ENCODE measurements around the gene NEXN.
"Not testable (repeated sequence)": the region's sequence is repeated elsewhere in the genome, so short reads cannot be mapped to it uniquely, and the experiment has no call there.

NEXN gene

GRCh38 chr1:77876884-77877283 is 11.5 kb upstream of the NEXN start:
- H3K4me1 ChIP-seq (ENCODE audit: insufficient read depth, low read length), result no peaks in the 10 kb centered on the region
- no peak overlapping the region for H3K4me3 ChIP-seq (ENCODE audit: low read length)
- H3K27me3 ChIP-seq (ENCODE audit: insufficient read depth, low read length), result no peaks in the 10 kb centered on the region
- H2AFZ ChIP-seq (ENCODE audit: low read depth, low read length), result no peak overlapping the region
- H3K36me3 ChIP-seq (ENCODE audit: insufficient read depth, low read length), result peaks cover 5% of the 10 kb centered on the region
- no peaks in the 10 kb centered on the region for H3K9me3 ChIP-seq (ENCODE audit: low read length)

DNA sequence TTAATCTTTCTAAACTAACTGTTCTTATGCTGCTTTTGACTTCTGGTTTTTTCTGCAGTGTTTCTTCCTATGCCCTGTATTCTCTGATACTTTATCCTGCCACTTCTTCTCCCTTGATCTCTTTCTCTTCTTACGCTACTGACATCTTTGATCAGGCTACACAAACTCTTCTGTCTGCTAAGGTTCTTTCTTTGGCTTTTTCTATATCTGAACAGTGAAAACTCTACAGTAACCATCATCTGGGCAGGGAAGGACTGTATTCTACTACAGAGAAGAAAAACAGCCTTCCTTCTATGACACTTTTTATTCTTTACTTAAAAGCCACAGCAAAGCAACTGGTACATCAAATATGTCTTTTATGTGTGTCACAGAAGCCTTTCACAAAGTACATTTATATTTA is 7.4 kb upstream of the NEXN start:
- H2AFZ ChIP-seq (ENCODE audit: low read depth, low read length), result no peak overlapping the region
- no peaks in the 10 kb centered on the region for H3K4me1 ChIP-seq (ENCODE audit: insufficient read depth, low read length)
- no peaks in the 10 kb centered on the region for H3K36me3 ChIP-seq (ENCODE audit: insufficient read depth, low read length)
- no peak overlapping the region for H3K4me3 ChIP-seq (ENCODE audit: low read length)
- H3K9me3 ChIP-seq (ENCODE audit: low read length), result no peaks in the 10 kb centered on the region
- H3K27me3 ChIP-seq (ENCODE audit: insufficient read depth, low read length), result no peaks in the 10 kb centered on the region

GRCh38 chr1:77882411-77882810 is 6.0 kb upstream of the NEXN start:
- no peak overlapping the region for H2AFZ ChIP-seq (ENCODE audit: low read depth, low read length)
- no peaks in the 10 kb centered on the region for H3K4me1 ChIP-seq (ENCODE audit: insufficient read depth, low read length)
- no peaks in the 10 kb centered on the region for H3K9me3 ChIP-seq (ENCODE audit: low read length)

DNA sequence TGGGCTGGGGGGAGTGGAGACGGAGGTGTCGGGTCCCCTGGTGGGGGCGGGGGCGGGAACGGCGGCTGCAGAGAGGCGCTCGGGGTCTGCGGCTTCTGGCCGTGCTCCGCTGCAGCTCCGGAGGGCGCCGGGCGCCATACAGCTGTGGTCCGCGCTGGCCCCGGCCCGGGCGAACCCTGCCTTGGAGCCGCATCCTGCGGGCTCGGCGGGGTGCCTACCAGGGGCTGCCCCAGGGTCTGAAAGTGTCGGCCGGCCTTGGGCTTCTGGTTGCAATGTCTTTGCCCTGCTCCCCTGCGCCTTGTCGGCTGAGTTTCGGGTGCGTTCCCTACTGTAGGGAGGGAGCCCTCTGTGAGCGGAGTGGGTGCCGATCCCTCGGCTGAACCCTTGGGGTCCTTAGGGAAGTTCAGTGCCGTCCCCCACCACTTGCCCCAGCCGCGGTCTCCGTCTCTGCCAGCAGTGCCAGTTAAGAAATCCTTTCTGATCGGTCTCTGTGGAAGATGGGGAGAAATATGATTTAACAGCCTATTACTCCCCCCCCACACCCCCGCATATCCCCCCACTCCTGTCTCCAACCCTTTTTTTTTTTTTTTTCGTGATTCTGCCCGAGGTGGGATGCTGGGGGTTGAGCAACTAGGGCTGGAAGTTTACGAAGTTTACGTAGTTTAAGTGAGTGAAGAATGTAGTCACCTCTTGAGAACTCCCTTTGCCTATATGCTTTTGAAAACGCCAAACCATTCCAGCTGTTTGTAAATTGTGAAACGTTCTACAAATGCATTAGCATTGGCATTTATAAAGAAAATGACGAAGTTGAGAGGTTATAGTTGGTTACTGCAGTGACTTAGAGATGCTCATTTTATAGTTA is 588 bp downstream of the NEXN start:
- peak overlapping the region; percentile 93 for H2AFZ ChIP-seq (ENCODE audit: low read depth, low read length)
- no peaks in the 10 kb centered on the region for H3K27me3 ChIP-seq (ENCODE audit: insufficient read depth, low read length)
- peaks cover 14% of the 10 kb centered on the region for H3K4me1 ChIP-seq (ENCODE audit: insufficient read depth, low read length)
- peak overlapping the region; percentile 99 for H3K4me3 ChIP-seq (ENCODE audit: low read length)
- no peaks in the 10 kb centered on the region for H3K9me3 ChIP-seq (ENCODE audit: low read length)
- no peaks in the 10 kb centered on the region for H3K36me3 ChIP-seq (ENCODE audit: insufficient read depth, low read length)

More at GRCh38 chr1:77882411-77882810, 6.0 kb upstream of the NEXN start:
- Histone ChIP-seq H3K27me3 (ENCODE audit: insufficient read depth, low read length) (no peaks in the 10 kb centered on the region), H3K36me3 (ENCODE audit: insufficient read depth, low read length) (no peaks in the 10 kb centered on the region), H3K4me3 (ENCODE audit: low read length) (no peak overlapping the region)

DNA sequence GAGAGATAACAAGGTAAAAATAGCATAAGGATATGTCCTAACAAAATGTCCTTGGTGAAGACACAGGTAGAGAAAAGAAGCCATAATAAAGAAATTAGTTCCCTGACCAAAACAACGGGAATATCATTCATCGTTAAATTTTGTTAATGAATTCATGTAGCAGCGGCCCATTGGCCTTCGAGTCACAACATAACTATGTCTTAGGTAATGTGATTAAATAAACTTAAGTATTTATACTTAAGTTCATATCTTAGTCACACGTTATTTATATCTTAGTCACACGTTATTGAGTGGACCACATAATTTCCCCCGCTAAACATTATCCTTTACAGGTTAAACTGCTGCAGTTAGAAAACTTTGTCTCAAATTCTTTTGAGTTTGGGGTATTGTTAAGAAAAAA is 1.2 kb downstream of the NEXN start:
- H3K27me3 ChIP-seq (ENCODE audit: insufficient read depth, low read length), result no peaks in the 10 kb centered on the region
- H3K4me3 ChIP-seq (ENCODE audit: low read length), result peak overlapping the region; percentile 99
- H3K4me1 ChIP-seq (ENCODE audit: insufficient read depth, low read length), result peaks cover 14% of the 10 kb centered on the region

GRCh38 chr1:77891200-77891599 is 2.8 kb downstream of the NEXN start:
- Histone ChIP-seq H2AFZ (ENCODE audit: low read depth, low read length) (no peak overlapping the region), H3K4me3 (ENCODE audit: low read length) (no peak overlapping the region), H3K9me3 (ENCODE audit: low read length) (no peaks in the 10 kb centered on the region), H3K36me3 (ENCODE audit: insufficient read depth, low read length) (no peaks in the 10 kb centered on the region), H3K4me1 (ENCODE audit: insufficient read depth, low read length) (peaks cover 14% of the 10 kb centered on the region), H3K27me3 (ENCODE audit: insufficient read depth, low read length) (no peaks in the 10 kb centered on the region)

More for the DNA sequence above, 1.2 kb downstream of the NEXN start:
- Histone ChIP-seq H2AFZ (ENCODE audit: low read depth, low read length) (peak overlapping the region; percentile 93), H3K9me3 (ENCODE audit: low read length) (no peaks in the 10 kb centered on the region), H3K36me3 (ENCODE audit: insufficient read depth, low read length) (no peaks in the 10 kb centered on the region)

- Histone ChIP-seq H3K4me3 (ENCODE audit: low read length) (no peak overlapping the region), H3K9me3 (ENCODE audit: low read length) (no peaks in the 10 kb centered on the region), H3K27me3 (ENCODE audit: insufficient read depth, low read length) (no peaks in the 10 kb centered on the region), H3K36me3 (ENCODE audit: insufficient read depth, low read length) (no peaks in the 10 kb centered on the region), H3K4me1 (ENCODE audit: insufficient read depth, low read length) (no peaks in the 10 kb centered on the region), H2AFZ (ENCODE audit: low read depth, low read length) (no peak overlapping the region)
Measured at GRCh38 chr1:77899647-77900320, 11.4 kb downstream of the NEXN start.

DNA sequence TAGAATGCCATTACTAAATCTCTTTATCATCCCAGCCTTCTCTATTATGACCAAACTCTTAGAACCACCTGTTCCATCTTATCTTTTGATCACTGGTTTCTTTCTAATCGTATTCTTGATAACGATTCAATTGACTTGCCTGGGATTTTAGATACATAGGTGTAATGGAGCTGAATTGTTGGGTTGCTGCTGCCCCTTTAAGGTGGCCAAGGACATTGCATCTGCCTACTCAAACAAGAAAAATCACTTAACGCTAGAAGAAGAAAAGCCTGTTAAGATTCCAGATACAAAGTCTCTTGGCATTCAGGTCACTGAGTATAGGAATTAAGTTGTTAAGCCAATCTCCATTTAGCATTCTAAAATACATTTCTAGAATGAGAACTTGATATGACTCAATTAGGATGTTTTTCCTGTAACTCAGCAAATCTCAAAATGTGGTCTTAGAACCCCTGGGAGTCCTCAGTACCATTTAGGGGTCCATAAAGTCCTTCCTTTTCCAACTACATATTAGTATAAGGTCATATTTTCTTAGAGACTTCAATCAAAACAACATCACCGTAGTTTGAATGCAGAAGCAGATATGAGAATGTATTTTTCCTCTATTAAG is 12.4 kb downstream of the NEXN start:
- H3K9me3 ChIP-seq (ENCODE audit: low read length), result no peaks in the 10 kb centered on the region
- no peaks in the 10 kb centered on the region for H3K36me3 ChIP-seq (ENCODE audit: insufficient read depth, low read length)
- H3K4me3 ChIP-seq (ENCODE audit: low read length), result no peak overlapping the region
- H3K27me3 ChIP-seq (ENCODE audit: insufficient read depth, low read length), result no peaks in the 10 kb centered on the region
- no peaks in the 10 kb centered on the region for H3K4me1 ChIP-seq (ENCODE audit: insufficient read depth, low read length)
- H2AFZ ChIP-seq (ENCODE audit: low read depth, low read length), result peak overlapping the region; percentile 37

- Histone ChIP-seq H2AFZ (ENCODE audit: low read depth, low read length) (no peak overlapping the region), H3K4me1 (ENCODE audit: insufficient read depth, low read length) (no peaks in the 10 kb centered on the region), H3K9me3 (ENCODE audit: low read length) (no peaks in the 10 kb centered on the region), H3K36me3 (ENCODE audit: insufficient read depth, low read length) (no peaks in the 10 kb centered on the region), H3K27me3 (ENCODE audit: insufficient read depth, low read length) (no peaks in the 10 kb centered on the region), H3K4me3 (ENCODE audit: low read length) (no peak overlapping the region)
Measured at GRCh38 chr1:77905603-77906002, 17.2 kb downstream of the NEXN start.

DNA sequence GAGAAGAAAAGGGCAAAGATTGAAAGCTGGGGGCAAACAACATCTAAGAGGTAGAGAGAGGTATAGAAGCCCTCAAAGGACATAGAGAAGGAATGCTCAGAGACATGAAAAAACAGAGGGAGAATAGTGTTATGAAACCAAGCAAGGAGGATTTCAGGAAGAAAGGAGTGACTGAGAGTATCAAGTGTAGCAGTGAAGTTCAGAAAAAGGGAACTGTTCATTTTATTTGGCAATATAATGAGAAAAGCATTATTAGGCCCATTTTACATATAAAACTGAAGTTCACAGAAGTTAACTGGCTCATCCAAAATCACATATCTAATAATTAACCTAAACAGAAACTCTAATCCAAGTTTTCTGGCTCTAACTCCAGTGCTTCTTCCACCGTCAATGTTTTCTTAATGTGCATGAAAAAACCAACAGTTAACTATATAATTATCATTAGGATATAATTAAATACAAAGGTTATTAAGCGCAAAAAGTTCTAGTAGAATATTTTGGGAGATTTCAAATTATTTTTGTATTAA is 17.7 kb downstream of the NEXN start:
- no peaks in the 10 kb centered on the region for H3K9me3 ChIP-seq (ENCODE audit: low read length)
- no peaks in the 10 kb centered on the region for H3K27me3 ChIP-seq (ENCODE audit: insufficient read depth, low read length)
- no peaks in the 10 kb centered on the region for H3K4me1 ChIP-seq (ENCODE audit: insufficient read depth, low read length)

GRCh38 chr1:77906624-77907023 is 18.2 kb downstream of the NEXN start:
- Histone ChIP-seq H3K27me3 (ENCODE audit: insufficient read depth, low read length) (no peaks in the 10 kb centered on the region), H3K9me3 (ENCODE audit: low read length) (no peaks in the 10 kb centered on the region), H3K4me3 (ENCODE audit: low read length) (no peak overlapping the region), H3K4me1 (ENCODE audit: insufficient read depth, low read length) (no peaks in the 10 kb centered on the region), H3K36me3 (ENCODE audit: insufficient read depth, low read length) (no peaks in the 10 kb centered on the region), H2AFZ (ENCODE audit: low read depth, low read length) (no peak overlapping the region)

More for the DNA sequence above, 17.7 kb downstream of the NEXN start:
- H2AFZ ChIP-seq (ENCODE audit: low read depth, low read length), result no peak overlapping the region
- no peak overlapping the region for H3K4me3 ChIP-seq (ENCODE audit: low read length)
- no peaks in the 10 kb centered on the region for H3K36me3 ChIP-seq (ENCODE audit: insufficient read depth, low read length)

GRCh38 chr1:77910116-77910515 is 21.7 kb downstream of the NEXN start:
- Histone ChIP-seq H3K27me3 (ENCODE audit: insufficient read depth, low read length) (no peaks in the 10 kb centered on the region), H3K36me3 (ENCODE audit: insufficient read depth, low read length) (no peaks in the 10 kb centered on the region), H3K4me3 (ENCODE audit: low read length) (no peak overlapping the region), H3K4me1 (ENCODE audit: insufficient read depth, low read length) (no peaks in the 10 kb centered on the region), H2AFZ (ENCODE audit: low read depth, low read length) (no peak overlapping the region), H3K9me3 (ENCODE audit: low read length) (no peaks in the 10 kb centered on the region)

- not testable (repeated sequence) for H3K9me3 ChIP-seq (ENCODE audit: low read length); H3K36me3 ChIP-seq (ENCODE audit: insufficient read depth, low read length); H2AFZ ChIP-seq (ENCODE audit: low read depth, low read length); H3K4me1 ChIP-seq (ENCODE audit: insufficient read depth, low read length); H3K27me3 ChIP-seq (ENCODE audit: insufficient read depth, low read length); H3K4me3 ChIP-seq (ENCODE audit: low read length)
Measured at GRCh38 chr1:77918918-77919317, 30.5 kb downstream of the NEXN start.
